ENCODE results near the gene DPP3.

DPP3 gene

DNA sequence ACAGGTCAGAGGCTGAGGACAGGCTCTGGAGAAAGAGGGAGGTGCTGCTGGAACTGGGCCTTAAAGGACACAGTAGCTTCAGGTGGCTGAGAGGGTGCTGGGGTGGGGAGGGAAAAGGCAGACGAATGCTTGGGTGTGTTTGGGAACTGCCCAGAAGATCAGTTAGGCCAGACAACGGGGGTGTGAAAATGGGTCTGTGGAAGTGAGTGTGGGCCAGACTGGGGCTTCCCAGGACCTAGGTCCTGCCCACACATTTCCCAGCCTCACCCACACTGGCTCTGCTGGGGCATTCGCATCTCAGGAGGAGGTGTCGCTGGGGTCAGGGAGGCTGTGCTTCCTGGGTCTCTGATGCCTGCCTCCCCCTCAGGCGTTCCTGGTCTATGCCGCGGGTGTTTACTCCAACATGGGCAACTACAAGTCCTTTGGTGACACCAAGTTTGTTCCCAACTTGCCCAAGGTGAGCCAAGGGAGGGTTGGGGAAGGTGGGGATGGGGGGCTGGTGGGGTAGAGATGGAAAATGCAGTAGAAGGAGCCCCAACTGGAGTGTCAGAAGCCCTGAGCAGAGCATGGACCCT is 4.7 kb downstream of the DPP3 start:
- DNase-seq (ENCODE audit: low read depth): no peak

DNA sequence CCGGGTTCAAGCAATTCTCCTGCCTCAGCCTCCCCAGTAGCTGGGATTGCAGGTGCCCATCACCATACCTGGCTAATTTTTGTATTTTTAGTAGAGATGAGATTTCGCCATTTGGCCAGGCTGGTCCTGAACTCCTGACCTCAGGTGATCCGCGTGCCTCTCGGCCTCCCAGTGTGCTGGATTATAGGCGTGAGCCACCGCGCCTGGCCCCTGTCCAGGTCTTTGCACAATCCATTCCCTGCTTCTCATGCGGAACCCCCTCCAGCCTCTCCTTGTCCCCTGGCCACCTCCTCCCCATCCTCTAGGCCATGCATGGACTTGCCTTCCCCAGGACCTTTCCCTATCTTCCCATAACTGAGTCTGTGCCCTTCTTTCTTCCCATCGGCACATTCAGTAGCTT is 8.7 kb downstream of the DPP3 start:
- DNase-seq (ENCODE audit: low read depth): no peak

DNA sequence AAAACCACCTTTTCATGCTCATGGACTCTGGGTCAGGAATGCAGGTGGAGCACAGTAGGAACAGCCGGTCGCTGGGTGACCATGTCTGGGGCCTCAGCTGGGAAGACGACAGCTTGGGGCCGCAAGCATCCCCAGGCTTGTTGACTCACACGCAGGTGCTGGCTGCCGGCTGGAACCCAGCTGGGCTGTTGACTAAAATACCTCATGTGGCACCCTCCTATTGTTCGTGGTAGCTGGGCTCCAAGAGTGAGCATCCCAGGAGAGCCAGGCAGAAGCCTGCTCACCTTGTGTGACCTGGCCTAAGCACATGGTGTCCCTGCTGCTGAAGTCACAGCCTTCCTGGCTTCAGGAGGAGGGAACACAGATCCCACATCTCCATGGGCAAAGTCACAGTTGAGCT is 9.4 kb downstream of the DPP3 start:
- no peak for DNase-seq (ENCODE audit: low read depth)

DNA sequence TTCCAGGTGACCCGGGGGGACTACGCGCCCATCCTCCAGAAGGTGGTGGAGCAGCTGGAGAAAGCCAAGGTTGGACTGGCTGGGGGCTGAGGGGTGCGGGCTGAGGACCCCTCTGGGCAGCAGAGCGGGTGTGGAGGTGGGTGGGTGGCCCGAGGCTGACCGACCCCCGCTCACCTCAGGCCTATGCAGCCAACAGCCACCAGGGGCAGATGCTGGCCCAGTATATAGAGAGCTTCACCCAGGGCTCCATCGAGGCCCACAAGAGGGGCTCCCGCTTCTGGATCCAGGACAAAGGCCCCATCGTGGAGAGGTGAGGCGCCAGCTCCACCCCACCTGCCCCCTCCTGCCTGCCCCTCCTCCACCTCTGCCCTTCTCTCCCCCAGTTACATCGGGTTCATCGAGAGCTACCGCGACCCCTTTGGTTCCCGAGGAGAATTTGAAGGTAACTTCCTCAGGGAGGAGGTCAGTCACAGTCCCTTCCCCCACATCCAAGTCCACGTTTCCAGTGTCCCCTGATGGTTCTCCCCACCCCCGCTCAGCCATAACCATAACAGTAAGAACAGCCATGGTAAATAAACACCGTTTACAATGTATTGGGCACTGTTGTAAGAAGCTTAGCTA is 11.2 kb downstream of the DPP3 start:
- no peak for DNase-seq (ENCODE audit: low read depth)

DNA sequence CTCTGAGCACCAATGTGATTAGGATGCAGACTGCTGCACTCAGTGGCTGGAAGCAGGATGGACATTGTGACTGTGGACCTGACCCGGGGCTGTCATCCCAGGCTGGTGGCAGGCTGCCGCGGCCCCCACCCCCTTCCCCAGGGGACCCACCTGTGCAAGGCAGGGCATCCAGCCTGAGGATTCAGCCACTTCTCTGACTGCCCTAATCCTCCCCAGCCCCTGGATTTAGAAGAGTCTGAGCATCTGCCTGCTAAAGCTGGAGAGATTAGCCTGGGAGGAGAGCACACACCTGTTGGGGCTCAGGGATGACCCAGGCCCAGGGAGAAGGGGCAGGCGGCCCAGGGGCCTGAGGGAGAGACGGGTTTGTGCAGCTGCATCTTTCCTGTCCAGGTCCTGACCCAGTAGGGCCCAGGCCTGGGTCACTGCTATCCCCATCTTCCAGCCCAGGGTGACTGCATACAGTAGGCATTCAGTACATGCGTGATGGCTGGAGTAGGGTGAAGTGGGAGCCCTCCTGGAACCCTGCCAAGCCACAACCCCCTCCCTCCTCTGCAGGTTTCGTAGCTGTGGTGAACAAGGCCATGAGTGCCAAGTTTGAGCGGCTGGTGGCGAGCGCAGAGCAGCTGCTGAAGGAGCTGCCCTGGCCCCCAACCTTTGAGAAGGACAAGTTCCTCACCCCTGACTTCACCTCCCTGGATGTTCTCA is 12.1 kb downstream of the DPP3 start:
- DNase-seq (ENCODE audit: low read depth): no peak

DNA sequence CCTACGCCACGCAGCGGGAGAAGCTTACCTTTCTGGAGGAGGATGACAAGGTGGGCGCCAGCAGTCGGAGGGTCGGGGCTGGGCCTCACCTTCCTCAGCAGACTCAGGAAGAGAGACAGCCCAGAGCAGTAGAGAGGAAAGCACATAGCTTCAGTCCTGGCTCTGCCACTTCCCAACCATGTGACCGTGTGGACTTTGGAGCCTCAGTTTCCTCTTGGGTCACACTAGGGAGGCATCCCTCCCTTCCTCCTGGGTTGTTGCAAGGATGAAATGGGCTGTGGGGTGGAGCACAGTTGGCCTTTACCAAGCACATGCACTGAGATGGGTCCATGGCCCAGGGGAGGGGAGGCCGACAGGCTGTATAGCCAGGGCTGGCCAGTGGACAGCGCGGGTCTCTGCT is 12.9 kb downstream of the DPP3 start:
- DNase-seq (ENCODE audit: low read depth): no peak

DNA sequence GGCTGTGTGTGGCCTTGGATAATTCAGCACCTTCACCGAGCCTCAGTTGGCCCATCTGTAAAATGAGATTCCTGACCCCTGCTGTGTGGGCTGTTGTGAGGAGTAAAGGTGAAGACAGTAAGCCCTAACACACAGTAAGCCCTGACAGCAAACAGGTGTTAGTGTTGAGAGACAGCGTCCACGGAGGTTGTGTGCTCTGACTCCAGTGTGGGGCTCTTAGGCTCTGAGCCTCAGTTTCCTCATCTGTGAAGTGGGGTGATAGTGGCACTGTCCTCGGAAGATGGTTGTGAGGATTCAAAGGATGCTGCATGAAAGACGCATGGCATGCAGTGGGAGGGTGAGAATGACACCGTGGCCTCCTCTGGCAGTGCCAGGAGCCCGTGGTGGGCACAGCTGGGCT is 14.2 kb downstream of the DPP3 start:
- DNase-seq (ENCODE audit: low read depth): no peak

DNA sequence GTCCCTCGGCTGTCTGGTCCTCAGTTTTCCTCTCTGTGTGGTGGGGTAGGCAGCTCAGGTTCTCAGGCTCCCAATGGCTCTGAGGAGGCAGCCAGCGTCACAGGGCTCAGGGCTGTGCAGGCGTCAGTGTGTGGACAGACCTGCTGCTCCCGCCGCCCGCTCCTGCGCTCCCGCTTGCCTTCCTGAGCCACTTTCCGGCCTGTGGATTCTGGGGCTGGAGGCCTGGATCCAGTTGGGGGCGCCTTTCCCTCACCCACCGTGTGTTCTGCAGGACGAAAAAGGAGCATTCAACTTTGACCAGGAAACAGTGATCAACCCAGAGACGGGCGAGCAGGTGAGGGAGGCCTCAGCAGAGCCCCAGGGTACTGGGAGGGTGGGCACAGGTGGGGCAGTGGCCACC is 14.7 kb downstream of the DPP3 start:
- no peak for DNase-seq (ENCODE audit: low read depth)

DNA sequence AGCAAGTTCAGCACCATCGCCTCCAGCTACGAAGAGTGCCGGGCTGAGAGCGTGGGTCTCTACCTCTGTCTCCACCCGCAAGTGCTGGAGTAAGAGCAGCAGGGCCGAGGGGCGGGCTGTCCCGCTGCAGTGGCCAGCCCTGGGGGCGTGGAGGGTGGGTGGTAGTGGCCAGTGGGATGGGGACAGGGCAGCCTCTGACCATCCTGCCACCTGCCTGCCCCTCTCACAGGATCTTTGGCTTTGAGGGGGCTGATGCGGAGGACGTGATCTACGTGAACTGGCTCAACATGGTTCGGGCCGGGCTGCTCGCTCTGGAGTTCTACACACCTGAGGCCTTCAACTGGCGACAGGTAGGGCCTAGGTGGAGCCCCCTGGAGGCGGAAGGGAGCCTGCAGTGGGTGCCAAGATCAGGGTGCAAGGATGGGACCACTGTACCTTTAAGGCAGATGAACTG is 15.2 kb downstream of the DPP3 start:
- no peak for DNase-seq (ENCODE audit: low read depth)

DNA sequence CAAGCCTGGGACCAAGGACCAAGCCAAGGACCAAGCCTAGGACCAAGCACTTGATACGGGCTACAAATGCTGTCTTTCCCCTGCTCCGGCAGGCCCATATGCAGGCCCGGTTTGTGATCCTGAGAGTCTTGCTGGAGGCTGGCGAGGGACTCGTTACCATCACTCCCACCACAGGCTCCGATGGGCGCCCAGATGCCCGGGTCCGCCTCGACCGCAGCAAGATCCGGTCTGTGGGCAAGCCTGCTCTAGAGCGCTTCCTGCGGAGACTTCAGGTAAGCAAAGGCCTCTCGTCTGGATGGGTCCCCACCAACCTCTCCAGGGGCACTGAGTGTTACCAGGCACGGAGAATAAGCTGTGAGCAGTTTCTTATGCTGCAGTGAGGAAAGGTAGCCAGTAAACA is 17.0 kb downstream of the DPP3 start:
- DNase-seq (ENCODE audit: low read depth): no peak

DNA sequence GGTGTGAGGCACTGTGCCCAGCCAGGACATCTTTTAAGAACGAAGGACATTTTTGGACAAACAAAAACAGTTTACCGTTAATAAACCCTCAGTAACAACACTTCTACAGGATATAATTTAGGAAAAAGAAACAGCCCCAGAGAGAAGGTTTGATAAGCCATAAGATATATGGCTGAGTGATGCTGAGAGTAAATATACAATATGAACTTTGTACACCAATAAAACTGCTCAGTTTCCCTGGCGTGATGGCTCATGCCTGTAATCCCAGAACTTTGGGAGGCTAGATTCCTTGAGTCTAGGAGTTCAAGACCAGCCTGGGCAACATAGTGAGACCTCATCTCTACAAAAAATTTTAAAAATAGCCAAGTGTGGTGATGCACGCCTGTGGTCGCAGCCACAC is 18.3 kb downstream of the DPP3 start:
- no peak for DNase-seq (ENCODE audit: low read depth)

DNA sequence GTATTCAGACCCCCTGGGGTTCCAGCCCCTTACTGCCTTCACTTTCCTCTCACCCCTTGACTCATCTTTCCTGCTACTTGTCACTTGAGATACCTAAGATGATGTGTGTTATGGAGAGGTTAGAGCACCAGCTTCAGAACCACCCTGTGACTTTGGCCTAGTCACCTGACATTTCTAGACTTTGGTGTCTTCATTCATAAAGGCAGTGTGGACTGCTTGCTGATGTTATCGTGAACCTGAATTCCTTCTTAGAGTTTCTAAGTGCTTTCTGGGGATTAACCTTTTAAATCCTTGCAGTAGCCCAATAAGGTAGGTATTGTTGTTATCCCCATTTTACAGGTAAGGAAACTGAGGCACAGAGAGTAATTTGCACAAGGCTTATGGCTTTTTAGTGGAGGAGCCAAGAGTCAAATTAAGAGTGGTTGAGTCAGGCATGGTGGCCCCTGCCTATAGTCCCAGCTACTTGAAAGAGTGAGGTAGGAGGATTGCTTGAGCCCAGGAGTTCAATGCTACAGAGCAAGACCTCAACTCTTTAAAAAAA is 25.1 kb downstream of the DPP3 start:
- DNase-seq (ENCODE audit: low read depth): no peak

DNA sequence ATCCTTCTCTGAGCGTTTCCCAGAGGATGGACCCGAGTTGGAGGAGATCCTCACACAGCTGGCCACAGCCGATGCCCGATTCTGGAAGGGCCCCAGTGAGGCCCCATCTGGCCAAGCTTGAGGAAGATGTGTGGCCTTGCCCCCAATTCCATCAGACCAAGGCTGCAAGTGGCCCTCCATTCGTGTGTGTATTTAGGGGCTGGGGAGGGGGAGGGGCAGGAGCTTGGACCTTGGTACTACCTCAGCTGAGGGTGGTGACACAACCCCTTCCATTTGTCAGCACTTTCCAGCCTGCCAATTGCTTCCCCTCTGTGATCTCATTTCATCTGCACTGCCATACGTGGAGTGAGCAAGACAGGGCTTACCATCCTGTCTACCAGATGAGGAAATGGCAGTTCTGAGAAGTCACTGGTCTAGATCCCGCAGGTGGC is 28.9 kb downstream of the DPP3 start:
- no peak for DNase-seq (ENCODE audit: low read depth)

DNA sequence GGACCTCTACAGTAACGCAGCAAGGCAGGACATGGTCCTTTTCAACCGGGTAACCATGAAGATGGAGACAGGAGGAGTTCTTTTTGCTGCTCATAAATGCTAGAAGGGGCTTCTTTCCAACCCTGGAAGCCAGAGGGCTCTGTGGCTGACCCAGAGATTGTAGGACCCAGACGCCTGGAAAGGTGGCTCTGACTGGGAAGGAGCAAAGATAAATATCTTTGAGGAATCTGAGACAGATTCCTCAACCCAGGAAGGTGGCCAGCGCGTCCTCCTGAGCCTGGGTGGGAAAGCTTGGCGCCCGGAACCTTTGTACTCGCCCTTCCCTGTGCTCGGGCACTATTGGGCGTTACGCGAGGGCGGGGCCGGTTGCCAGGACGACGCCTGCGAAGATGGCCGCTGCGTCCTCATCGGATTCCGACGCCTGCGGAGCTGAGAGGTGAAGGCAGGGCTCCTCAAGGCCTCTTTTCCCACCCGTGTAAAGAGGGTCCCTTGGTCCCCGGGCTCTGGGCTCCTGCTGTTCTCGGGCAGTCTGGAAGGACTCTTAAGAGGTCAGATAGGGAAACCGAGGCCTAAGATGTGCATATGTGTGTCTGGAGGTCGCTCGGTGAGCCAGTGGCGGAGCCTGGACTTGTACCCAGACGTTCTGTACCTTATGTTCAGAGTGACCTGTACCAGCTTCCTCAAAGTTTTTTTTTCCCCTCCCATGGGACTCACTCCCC is 30.2 kb downstream of the DPP3 start, which contains the start of gene BBS1:
TSS of gene BBS1 (plus strand) at position 365 of the 719 bp plus-strand sequence. CDS start at position 390, 25 bp downstream.
- DNase-seq (ENCODE audit: low read depth): peak; percentile 59

DNA sequence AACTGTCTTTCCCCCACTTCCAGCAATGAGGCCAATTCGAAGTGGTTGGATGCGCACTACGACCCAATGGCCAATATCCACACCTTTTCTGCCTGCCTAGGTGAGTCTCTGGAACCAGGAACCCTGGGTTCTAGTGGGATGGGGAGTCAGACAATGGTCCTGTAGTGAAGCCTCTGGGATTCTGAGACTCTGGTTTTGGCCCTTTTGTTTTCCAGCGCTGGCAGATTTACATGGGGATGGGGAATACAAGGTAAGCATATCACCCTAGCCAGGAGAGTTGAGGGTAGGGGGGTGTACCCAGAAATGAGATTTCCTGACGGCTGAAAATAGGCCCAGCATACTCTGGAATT is 30.7 kb downstream of the DPP3 start:
- no peak for DNase-seq (ENCODE audit: low read depth)

DNA sequence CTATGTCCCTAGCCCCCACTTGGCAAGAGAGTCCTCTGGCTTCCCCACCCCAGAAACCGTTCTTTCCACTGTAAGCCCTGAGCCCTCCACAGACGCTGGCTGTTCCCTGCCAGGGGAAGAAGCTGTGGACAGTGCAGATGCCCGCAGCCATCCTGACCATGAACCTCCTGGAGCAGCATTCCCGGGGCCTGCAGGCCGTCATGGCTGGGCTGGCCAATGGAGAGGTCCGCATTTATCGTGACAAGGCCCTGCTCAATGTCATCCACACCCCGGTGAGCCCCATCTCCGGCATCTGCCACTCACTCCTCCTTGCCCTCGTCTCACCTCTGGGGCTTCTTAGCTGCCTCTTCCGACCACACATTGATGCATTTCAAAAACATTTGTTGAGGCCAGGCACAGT is 43.4 kb downstream of the DPP3 start:
- no peak for DNase-seq (ENCODE audit: low read depth)

DNA sequence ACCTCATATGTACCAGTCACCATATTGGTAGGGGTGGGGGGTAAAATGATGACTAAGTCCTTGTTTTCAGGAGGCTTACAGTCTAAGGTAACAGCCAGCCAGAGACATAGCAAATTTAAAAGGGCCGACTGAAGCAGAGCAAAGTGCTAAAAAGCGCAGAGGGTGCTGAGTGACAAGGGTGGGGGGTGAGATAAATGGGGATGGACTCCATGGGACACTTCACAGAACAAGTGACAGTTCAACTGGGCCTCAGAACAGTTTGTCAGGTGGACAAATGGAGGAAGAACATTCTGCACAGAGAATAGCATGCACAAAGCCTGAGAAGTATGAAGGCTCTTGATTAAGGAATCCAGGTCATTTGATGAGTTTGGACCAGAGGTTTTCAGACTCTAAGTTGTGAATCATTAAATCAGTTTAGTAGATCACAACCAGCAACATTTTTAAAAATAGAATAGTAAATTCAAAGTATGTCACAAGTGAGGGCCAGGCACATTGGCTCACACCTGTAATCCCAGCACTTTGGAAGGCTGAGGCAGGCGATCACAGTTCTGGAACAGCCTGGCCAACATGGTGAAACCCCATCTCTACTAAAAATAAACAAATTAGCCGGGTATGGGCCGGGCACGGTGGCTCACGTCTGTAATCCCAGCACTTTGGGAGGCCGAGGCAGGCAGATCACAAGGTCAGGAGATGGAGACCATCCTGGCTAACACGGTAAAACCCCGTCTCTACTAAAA is 44.2 kb downstream of the DPP3 start:
- no peak for DNase-seq (ENCODE audit: low read depth)

DNA sequence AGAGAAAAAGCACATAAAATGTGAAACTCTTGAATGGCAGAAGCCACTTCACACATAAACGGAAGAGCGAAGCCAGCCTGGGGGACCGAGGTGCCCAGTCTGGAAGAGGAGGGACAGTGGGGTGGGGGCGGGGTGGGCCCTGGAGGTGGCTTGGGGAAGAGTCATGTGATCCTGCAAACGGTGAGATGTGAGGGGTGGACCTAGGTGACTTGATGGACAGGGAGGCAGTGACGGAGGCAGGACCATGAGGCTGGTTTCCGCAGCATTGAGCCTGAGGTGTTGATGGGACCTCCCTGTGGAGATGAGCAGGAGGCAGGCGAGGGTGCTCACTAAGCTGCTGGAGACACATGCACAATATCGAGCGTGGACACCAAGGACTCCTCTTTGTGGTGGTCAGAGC is 48.8 kb downstream of the DPP3 start:
- no peak for DNase-seq (ENCODE audit: low read depth)

DNA sequence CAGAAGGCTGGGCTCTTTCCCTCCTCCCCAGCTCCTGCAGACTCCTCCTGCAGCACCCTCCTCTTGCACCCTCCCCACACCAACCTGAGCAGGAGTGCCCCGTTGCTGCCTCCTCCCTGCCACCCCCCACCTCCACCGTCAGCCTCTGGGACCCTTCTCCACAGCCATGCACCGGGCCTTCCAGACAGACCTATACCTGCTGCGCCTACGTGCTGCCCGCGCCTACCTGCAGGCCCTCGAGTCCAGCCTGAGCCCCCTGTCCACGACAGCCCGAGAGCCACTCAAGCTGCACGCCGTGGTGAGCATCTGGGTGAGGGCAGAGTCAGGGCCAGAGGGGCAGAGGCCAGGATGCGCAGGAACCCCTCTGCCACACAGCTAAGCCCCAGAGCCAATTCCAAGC is 49.4 kb downstream of the DPP3 start:
- no peak for DNase-seq (ENCODE audit: low read depth)

DNA sequence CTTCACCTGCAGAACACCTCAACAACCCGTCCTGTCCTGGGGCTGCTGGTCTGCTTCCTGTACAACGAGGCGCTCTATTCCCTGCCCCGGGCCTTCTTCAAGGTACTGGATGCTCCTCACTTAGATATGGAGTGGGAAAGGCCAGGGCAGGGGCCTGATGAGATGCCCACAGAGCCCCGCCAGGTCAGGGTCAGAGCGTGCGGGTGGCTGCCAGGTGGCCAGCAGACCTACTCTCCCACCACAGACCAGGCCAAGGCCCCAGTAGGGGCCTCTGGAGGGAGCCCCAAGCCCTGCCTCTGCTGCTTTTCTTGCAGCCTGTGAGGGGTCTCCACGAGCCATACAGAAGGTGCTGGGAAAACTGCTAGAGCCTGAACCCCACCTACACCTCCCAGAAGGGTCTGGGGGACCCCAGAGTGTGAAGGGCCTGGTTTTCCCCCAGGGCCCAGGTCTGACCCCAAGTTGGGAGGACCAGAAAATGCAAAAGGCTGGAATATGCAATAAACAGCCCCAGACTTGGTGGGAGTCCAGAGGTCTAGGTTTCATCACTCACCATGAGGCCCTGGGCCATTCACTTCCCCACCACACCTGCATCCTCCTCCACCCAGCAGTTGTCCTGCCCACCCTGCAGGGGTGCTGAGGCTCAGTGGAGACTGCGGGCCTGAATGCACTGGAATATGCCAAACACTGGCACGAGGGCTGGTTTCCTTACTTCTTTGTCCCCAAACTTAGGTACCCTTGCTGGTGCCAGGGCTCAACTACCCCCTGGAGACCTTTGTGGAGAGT is 50.9 kb downstream of the DPP3 start:
- DNase-seq (ENCODE audit: low read depth): no peak

DNA sequence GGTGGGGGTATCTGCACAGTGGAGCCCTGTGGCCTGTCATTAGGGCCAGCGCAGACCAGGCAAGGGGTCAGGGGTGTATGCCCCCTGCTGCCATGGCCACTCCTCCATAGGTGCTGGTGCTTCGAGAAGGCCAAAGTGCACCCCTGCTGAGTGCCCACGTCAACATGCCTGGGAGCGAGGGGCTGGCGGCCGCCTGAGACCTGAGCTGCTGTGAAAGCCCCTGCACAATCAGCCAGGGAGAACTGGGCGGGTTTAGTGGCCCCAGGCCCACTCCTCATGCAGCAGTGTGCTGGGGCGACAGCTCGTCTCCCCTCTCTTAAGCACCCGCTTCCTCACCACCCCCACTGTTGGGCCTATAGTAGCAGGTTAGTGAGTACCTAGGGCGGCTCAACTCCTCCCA is 51.6 kb downstream of the DPP3 start:
- DNase-seq (ENCODE audit: low read depth): no peak

All from T-helper 22 cell (primary cell).